ENCODE measurements around the gene ATXN1. TPM values are rescaled to one million over a fixed set of nuclear protein-coding genes. Genes with fewer than 3 reads are reported as not detected.
"Not testable (repeated sequence)": the region's sequence is repeated elsewhere in the genome, so short reads cannot be mapped to it uniquely, and the experiment has no call there.

The ATXN1 gene
- total RNA-seq, 1 donor from 2014 or later = 62.7 TPM

DNA sequence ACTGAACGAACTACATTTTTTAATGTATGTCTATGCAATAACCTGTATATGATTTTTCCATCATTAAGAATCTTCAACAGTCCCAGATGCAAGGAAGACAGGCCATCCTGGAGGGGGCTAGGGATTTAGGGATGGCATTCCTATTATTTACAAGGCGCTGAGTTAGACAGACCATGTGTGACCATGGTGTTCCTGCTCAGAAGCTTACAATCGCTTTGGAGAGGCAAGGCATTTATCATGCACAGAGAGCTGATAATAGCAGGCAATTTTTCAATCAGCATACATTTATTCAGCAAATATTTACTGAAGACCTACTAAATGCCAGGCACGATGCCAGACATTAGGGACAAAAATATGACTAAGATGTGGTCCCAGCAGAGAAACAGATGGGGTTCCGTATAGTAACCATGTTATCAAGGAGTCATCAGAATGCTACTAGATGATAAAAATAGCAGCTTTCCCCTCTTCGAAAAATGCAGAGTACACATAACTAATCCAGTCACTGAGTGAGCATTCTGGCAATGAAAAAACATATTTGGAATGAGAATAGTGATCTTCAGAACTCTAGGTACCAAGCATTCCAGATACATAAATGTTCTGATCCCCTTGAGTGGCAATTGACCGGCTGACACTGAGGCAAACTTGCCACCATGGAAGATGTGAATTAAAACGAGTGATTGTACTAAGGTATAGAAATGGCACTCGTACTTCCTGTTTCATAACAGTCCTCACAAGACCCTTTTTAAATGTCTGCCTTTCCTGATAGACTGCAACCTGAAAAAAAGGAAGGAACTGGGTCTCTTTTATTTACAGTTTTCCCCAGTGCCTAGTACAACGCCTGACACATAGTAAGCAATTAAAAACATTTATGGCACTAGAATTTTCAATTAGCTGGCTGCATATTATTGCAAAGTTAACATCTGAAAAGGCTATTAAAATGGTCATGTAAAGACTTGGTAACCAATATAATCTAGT is 135.7 kb downstream of the ATXN1 start:
- intact Hi-C loops (cut with micrococcal nuclease) = no loop called here

DNA sequence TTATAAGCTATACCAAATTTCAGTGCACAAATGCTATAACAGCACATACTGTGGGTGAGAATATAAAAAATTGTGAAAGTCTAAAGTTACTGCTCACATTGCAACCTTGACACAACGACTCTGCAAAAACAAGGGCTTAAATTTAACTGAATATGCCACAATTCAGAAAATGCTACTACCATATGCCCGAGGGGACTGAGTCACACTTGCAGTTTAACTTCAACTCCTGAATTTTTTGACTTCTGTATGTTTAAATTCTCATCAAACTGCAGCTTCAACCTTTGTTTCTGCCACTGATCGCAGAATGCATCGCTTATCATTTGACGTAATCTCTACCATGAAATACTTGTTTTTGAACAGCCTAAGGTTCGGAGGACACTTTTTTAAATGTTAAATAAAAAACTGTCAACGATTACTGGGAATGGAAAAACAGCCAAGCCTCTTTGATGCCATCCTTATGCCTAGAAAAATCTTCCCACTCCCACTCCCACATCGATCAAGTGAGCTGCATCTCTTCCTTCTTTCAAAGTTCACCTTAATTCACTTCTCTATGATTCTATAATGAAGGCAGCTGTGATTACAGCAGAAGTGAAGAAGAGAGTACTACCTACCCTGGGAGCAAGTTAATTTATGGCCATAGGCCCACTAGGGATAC is 136.5 kb downstream of the ATXN1 start:
- intact Hi-C loops (cut with micrococcal nuclease) = no loop called here

DNA sequence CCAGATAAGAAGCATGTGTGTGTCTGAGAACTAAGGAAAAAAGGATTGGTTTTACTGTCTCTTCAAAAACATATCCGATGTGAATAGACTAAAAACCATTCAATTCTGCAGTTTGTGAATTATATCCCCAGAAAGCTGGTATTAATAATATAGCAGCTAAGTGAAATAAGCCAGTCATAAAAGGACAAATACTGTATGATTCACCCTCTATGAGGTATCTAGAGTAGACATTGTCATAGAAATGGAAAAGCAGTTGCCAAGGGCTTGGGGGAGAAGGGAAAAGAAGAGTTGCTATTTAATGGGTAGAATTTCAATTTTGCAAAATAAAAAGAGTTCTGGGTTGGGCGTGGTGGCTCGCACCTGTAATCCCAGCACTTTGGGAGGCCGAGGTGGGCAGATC is 137.5 kb downstream of the ATXN1 start:
- intact Hi-C loops (cut with micrococcal nuclease) = no loop called here

DNA sequence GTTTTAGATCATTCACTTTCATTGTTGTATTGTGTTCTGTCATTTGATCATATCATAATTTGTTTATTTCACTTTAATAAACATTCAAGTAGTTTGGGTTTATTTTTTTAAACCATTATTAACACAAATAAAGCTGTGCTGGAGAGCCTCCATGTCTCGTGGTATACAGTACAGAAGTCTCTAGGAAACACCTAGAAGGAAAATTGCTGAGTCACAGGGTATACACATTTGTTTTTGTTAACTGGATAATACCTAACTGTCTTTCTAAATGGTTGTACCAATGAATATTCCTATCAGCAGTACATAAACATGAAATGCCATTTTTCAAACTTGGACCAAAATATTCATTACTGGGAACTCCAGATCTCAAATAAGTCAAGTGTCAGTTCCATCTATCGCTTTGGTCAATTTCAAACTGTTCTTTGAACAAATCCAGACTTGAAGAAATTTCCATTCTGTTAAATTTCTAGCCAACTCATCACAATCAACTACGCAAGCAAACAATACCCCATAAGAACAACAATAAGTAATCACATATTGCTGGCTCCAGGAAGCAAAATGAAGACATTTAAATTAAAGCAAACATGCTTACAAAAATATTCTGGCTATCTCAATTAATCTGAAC is 138.1 kb downstream of the ATXN1 start:
- intact Hi-C loops (cut with micrococcal nuclease) = no loop called here

DNA sequence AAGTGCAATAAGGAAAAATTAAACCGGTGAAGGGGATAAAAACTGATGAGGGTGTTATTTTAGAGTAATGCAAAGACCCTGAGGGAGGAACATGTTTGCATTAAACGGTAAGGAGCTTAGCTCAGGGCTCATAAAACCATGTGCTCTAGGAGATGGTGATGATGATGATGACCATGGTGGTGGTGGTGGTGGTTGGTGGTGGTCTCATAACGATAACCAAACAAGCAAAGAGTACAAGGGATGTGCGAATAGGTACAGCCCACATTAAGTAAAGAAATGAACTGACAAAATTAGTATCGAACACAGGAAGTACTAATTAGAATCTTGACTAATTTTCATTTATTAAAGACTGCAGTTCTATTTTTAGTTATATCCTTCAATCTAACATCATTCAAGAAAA is 139.1 kb downstream of the ATXN1 start:
- intact Hi-C loops (cut with micrococcal nuclease) = no loop called here

DNA sequence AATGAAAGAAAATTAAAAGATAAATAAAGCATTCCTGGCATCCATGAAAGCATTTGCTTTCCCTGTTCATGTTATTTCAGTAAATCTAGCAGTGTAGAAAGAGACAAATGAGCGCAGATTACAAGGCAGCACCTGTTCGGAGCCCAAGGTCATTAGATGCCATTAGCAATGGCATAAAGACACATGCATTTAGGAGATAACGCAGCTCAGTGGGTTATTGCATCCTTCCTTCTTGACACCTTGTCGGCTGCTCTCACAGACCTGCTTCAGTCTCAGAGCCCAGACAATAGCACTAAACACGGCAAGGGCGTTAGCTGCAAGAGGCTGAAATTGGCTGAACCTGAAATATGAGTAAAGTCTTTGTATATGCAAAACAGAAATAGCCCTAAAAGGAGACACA is 140.3 kb downstream of the ATXN1 start:
- intact Hi-C loops (cut with micrococcal nuclease) = no loop called here

DNA sequence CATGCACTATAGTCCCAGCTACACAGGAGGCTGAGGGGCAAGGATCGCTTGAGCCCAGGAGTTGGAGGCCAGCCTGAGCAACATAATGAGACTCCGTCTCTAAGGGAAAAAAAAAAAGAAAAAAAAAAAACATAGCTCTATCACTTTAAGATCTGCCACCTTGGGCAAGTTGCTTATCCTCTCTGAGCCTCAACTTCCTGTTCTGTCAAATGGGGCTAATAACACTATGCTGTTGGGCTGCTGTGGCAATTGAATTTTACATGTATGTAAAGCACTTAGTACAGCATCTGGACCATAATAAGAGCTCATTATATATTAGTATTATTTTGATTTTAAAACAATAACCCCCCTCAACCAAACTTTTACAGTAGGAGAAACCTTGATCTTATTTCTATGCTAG is 141.5 kb downstream of the ATXN1 start:
- intact Hi-C loops (cut with micrococcal nuclease) = no loop called here

DNA sequence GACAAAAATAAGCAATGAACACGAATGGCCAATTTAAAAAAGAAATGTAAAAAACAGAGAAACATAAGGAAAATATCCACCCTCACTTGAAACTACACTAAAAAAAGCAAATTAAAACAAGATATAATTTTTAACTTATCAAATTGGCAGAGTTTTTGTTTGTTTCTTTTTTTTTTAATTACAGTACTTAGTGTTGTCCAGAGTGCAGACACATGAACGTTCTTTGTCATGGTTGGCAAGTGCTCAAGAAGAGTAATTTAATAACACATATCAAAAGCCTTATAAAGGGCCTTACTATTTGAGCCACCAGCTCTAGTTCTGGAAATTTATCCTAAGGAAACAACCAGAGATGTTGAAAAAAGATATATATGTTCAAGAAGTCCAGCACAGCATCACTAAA is 142.3 kb downstream of the ATXN1 start:
- intact Hi-C loops (cut with micrococcal nuclease) = no loop called here

DNA sequence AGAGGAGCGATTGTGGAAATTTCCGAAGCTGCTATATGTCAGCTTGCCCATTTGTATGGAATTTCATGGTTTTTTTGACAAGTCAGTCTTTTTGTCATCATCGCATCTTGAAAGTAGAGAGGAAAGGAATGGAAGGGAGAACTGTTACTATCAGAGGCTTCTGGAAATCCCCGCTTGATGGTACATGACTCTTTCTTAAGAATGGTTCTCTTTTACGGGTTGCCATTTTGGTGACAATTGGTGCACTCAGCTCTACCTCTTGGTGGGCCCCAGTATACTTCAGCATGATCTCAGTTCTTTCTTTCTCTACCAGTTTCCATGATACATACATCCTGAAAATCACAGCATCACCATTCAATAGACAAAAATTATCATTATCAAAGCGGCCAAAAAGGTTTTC is 146.0 kb downstream of the ATXN1 start:
- intact Hi-C loops (cut with micrococcal nuclease) = not testable (repeated sequence)

DNA sequence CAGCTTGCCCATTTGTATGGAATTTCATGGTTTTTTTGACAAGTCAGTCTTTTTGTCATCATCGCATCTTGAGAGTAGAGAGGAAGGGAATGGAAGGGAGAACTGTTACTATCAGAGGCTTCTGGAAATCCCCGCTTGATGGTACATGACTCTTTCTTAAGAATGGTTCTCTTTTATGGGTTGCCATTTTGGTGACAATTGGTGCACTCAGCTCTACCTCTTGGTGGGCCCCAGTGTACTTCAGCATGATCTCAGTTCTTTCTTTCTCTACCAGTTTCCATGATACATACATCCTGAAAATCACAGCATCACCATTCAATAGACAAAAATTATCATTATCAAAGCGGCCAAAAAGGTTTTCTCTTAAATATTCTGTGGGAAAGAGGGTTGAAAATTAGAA is 147.1 kb downstream of the ATXN1 start:
- intact Hi-C loops (cut with micrococcal nuclease) = not testable (repeated sequence)

DNA sequence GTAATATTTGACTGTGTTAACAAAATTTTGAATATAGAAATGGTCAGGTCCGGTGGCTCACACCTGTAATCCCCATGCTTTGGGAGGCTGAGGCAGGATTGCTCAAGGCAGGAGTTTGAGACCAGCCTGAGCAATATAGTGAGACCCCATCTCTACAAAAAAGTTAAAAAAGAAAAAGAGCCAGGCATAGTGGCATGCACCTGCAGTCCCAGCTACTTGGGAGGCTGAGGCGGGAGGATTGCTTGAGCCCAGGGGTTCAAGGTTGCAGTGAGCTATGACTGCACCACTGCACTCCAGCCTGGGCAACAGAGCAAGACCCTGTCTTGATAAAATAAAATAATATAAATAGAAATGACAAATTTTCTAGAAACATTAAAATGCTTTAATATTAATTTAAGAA is 147.8 kb downstream of the ATXN1 start:
- intact Hi-C loops (cut with micrococcal nuclease) = not testable (repeated sequence)

DNA sequence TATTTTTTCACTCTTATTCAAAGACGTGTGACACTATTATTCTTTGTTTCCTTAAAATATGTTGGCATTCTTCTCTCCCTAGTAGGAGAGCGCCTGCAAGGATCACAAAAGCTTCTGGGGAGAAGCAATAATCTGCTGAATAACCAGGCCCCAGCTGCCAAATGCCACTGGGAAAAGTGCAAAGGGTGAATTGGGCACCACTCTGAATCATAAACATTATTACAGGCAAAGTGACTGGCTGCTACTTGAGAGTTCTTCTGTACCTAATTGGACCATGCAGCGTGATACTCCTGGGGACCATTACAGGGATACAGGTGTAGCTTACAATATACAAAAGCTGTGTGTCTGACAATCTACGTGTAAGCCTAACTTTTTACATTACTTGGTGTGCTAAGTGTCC is 152.8 kb downstream of the ATXN1 start:
- intact Hi-C loops (cut with micrococcal nuclease) = no loop called here

DNA sequence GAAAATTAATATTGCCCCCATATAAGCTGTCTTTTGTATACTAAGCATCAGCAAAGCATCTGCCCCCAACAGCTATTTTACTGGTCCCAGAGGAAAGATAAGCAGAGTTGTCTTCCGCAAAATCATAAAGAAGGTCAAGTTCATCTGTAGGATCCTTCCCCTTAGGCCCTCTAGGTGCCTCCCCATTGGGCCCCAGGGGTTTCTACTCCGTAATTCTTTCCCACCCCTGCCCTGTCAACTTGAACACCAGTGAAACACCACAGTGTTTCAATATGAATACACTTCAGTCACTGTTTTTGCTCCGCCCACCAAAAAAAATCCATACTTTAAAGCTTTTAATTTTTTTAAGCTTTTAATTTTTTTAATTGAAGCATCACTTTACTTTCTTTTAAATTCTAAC is 159.2 kb downstream of the ATXN1 start:
- intact Hi-C loops (cut with micrococcal nuclease) = no loop called here

DNA sequence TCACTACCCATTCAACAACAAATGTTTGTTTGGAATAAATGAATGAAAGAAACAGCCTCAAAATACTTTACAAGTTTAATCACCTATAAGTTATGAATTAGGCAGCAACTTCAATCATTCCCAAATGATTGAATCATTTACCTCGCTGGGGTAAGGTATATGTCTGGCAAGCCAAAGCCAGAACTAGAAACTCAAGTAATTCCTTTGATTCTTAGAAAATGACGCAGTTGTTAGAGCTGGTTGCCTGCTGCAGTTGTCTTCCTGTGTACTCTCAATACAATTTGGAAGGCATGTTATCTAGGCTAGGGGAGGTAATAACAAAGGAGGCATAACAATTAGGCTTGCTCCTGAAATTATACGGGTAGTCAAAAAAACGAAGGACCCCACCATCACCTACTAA is 160.6 kb downstream of the ATXN1 start:
- intact Hi-C loops (cut with micrococcal nuclease) = no loop called here

DNA sequence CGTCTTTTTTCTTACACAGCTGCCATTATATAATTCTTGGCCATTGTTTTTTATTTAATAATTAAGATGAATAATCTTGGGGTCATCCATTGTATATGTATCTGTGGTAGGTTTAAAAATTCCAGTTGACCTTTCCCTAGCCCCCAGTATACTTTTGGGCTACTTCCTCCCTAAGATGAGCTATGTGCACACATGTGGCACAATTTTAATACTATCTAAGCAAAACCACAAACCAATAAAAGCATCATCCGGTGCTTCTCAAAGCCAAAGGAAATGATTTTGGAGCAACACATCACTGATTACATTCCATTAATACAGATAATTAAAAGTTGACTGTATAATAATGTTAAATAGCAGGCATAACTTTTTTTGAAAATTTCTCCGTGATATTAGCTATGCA is 161.2 kb downstream of the ATXN1 start:
- intact Hi-C loops (cut with micrococcal nuclease) = no loop called here

DNA sequence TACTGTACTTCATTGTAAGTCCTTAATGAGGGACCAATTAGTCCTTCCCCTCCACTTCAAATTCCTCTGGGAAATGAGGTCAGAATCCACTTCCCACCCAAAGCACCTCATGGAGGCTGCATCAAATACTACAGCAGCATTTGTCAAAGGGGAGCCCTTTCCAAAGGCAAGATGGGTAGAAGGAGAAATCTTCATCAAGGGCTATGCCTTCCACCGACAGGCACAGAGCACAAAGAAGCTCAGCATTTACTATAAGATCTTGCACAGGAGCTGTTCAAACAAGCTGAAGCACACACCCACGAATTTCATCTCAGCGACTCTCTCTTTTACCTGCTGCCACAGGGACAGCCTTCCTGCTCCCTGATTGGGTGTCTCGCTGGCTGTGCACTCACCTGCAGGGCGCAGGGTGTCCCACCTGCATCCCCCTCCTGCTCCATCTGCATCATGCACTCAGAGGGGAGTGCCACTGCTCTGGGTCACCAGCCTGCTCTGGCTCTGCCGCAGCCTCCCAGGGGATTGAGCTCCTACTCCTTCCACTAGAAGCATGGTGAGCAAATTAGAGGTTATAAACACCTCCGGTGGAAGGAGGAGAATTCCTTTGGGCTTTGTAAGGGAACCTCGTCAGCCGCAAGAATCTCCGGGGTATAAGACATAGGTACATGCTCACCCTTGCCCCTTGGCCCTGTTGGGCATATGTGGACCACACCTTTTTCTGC is 164.5 kb downstream of the ATXN1 start:
- intact Hi-C loops (cut with micrococcal nuclease) = no loop called here

DNA sequence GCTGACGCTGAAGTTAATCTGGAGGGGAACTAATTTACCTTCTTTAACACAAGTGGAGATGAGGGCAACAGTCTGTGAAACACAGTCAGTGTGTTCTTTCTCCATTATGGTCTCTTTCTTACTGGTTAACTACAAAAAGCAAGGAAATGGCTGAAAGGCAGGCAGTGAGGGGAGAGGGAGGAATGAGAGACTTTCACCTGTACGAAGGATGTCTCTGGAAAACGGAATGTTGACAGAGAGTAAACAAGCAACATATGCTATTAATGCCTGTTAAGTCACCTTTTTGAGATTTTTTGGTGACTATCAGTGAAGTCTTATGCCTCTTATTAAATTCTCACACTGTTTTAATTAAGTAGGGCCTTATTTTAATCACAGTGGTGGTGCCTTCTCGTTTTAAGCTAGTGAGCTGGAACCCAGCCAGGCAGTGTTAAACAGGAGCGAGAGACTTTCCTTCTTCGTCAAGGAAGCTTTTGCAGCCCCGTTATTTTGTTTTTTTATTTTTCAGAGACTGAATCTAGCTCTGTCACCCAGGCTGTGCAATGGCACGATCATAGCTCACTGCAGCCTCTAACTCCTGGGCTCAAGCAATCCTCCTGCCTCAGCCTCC is 165.6 kb downstream of the ATXN1 start:
- intact Hi-C loops (cut with micrococcal nuclease) = no loop called here

DNA sequence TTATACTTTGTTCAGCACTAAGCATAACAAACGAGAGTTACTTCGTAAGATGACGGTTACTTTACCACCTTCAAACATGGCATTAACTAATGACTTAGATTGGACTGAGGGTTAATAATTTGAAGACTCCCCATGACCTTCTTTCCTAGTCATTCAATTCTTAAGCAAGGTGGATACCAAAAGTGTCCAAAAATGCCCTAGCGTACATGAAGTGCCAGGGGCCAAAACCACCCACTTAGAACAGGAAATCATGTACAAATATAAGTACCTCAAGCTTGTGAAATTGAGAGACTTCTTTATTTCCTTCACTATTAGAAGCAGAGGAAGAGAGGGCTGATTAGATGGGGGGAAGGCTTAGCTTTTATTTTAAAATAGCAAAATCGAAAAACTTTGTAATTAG is 166.4 kb downstream of the ATXN1 start:
- intact Hi-C loops (cut with micrococcal nuclease) = no loop called here

DNA sequence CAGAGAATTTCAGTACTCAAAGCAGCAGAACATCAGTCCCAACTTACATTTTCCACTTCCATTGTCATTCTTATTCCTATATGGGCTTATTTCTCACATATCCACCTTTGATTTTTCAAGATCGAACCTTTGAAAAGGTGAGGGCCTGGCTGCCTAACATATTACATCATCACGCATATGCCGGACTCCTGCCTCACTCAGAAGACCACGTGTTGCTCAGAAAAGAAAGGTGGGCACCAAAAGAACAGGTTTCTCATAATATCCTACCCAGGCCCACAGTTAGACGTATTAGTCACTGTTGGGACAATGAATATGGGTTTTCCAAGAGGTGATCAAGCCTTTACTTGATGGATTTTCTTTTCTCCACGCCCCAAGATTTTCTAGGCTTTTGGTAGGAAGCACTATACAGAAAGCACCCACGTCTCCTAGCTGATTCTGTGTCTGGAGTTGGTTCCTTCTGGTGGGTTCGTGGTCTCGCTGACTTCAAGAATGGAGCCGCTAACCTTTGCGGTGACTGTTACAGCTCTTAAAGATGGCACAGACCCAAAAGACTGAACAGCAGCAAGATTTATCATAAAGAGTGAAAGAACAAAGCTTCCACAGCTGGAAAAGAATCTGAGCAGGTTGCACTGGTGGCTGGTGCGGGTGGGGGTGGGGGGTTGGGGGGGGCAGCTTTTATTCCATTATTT is 168.9 kb downstream of the ATXN1 start:
- intact Hi-C loops (cut with micrococcal nuclease) = no loop called here

DNA sequence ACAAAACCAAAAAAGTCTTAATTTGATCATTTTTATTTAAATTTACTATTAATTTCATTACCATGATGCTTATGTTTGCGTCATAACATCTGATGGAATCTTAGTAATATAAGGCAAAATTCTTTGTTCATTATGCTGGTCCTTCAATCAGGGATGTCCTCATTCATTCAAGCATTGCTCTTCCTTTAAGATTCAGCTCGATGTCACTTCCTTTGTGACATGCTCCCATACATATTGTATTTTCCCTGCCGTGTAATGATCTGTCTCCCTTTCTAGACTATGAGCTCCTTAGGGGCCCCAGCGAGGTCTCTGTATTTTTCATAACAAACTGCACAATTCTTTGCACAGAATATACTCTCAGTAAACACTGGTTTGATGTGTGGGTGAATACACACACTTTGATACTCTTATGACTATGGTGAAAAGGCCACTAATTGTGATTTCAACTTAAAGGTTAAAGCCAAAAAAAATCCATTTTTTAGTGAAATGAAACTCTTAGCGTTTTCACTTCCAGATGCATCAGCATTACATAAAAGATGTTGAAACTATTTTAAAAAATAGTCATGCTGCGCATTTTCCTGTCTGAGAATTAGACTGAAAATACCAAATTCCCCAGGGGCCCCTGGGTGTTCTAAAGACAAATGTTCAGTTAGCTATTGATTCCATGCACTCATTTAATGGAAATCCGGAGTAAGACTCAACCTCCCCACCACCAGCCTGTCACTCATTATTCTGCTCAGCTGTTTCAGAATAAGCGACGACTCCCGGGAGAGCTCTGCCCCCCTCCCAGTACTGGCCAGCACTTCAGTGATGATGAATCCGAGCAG is 169.7 kb downstream of the ATXN1 start:
- intact Hi-C loops (cut with micrococcal nuclease) = no loop called here
